Measurements from ENCODE around the gene SLC34A1.
A peak's percentile ranks its signal among the peaks of the same experiment; 100 is the strongest.
"Not testable (repeated sequence)": the region's sequence is repeated elsewhere in the genome, so short reads cannot be mapped to it uniquely, and the experiment has no call there.

SLC34A1 gene

GRCh38 chr5:177414481-177414880 is 30.2 kb downstream of the SLC34A1 start:
- ChIA-PET POLR2A (interaction anchor here (1.4 kb wide), 1 partner anchor 12 kb away, joined by 4 read pairs; the partner anchor contains the start of gene GRK6), CTCF (interaction anchor here (1.3 to 7.6 kb wide), 6 partner anchors 11 to 105 kb away, joined by 3 to 94 read pairs (median 5); partner anchors contain the start of genes GRK6 and PFN3)
- no peak overlapping the region for H3K4me3 ChIP-seq (ENCODE audit: low read depth, low read length)
- TF ChIP-seq, protein P1, sequence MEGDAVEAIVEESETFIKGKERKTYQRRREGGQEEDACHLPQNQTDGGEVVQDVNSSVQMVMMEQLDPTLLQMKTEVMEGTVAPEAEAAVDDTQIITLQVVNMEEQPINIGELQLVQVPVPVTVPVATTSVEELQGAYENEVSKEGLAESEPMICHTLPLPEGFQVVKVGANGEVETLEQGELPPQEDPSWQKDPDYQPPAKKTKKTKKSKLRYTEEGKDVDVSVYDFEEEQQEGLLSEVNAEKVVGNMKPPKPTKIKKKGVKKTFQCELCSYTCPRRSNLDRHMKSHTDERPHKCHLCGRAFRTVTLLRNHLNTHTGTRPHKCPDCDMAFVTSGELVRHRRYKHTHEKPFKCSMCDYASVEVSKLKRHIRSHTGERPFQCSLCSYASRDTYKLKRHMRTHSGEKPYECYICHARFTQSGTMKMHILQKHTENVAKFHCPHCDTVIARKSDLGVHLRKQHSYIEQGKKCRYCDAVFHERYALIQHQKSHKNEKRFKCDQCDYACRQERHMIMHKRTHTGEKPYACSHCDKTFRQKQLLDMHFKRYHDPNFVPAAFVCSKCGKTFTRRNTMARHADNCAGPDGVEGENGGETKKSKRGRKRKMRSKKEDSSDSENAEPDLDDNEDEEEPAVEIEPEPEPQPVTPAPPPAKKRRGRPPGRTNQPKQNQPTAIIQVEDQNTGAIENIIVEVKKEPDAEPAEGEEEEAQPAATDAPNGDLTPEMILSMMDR (IDR thresholded peaks at IDR 0.05; ENCODE audit: insufficient read depth, low read length, missing control alignments), result no peak
- no peak for DNase-seq (ENCODE audit: low read depth, low spot score)

GRCh38 chr5:177417081-177417480 is 32.8 kb downstream of the SLC34A1 start:
- ChIA-PET POLR2A (interaction anchor here (1.0 kb wide), 1 partner anchor 9 kb away, joined by 3 read pairs; no protein-coding TSS in a partner anchor), CTCF (interaction anchor here (0.9 to 7.6 kb wide), 4 partner anchors 14 to 108 kb away, joined by 3 to 94 read pairs (median 10); partner anchors contain the start of gene PFN3)
- DNase-seq (ENCODE audit: low read depth, low spot score); H3K4me3 ChIP-seq (ENCODE audit: low read depth, low read length): not testable (repeated sequence)

- DNase-seq (ENCODE audit: low read depth, low spot score), result no peak
- ChIA-PET CTCF (interaction anchor here (0.8 to 7.6 kb wide), 5 partner anchors 16 to 76 kb away, joined by 3 to 94 read pairs (median 3); partner anchors contain the start of gene PFN3), POLR2A (interaction anchor here (0.6 to 0.7 kb wide), 2 partner anchors 20 to 96 kb away, joined by 3 to 4 read pairs; no protein-coding TSS in a partner anchor)
- TF ChIP-seq, protein P1 (IDR thresholded peaks at IDR 0.05; ENCODE audit: insufficient read depth, low read length, missing control alignments), result no peak
- no peak overlapping the region for H3K4me3 ChIP-seq (ENCODE audit: low read depth, low read length)
Measured at GRCh38 chr5:177419046-177419445, 34.8 kb downstream of the SLC34A1 start.

DNA sequence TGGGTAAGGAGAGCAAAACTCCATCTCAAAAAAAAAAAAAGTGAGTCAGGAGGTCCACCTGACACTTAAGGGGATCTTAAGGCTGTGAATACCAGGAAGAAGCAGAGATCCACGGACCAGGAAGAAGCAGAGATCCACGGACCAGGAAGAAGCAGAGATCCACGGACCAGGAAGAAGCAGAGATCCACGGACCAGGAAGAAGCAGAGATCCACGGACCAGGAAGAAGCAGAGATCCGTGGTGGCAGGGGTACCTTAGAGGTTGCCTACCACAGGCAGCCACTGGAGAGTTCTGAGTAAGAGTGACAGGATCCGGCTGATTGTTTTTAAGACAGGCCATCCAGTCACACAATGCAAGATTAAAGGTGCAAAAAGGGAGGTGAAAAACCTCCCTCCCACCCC is 36.2 kb downstream of the SLC34A1 start:
- DNase-seq (ENCODE audit: low read depth, low spot score); POLR2A ChIA-PET; H3K4me3 ChIP-seq (ENCODE audit: low read depth, low read length): not testable (repeated sequence)
- CTCF ChIA-PET, result interaction anchor here (5.2 kb wide), 1 partner anchor 17 kb away, joined by 33 read pairs; no protein-coding TSS in a partner anchor

DNA sequence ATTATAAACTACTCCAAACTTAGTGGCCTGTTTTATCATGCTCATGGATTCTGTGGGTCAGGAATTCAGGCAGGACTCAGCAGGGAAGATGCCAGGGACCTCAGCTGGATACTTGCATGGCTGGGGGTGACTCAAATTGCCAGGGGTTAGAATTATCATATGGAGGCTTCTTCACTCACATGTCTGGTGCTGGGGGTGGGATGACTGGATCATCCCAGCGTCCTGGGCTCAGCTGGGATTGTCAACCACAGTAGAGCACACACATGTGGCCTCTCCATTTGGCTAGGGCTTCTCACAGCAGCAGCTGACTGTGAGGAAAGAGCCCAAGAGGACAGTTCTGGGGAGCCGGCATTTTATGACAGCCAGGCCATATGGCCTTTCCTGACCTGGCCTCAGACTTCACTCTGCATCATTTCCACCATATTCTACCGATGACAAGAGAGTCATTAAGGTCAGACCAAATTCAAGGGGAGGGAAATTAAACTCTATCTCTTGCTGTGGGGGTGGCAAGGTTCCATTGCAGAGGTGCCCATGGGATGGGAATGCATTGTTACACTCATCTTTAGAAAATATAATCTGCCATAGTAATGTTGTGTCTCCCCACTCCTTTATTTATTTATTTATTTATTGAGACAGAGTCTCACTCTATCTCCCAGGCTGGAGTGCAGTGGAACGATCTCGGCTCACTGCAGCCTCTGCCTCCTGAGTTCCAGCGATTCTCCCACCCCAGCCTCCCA is 37.0 kb downstream of the SLC34A1 start:
- TF ChIP-seq, protein P1 (IDR thresholded peaks at IDR 0.05; ENCODE audit: insufficient read depth, low read length, missing control alignments), result no peak
- ChIA-PET POLR2A (no interaction called here), CTCF (interaction anchor here (5.2 kb wide), 1 partner anchor 18 kb away, joined by 33 read pairs; no protein-coding TSS in a partner anchor)
- no peak for DNase-seq (ENCODE audit: low read depth, low spot score)
- no peak overlapping the region for H3K4me3 ChIP-seq (ENCODE audit: low read depth, low read length)

DNA sequence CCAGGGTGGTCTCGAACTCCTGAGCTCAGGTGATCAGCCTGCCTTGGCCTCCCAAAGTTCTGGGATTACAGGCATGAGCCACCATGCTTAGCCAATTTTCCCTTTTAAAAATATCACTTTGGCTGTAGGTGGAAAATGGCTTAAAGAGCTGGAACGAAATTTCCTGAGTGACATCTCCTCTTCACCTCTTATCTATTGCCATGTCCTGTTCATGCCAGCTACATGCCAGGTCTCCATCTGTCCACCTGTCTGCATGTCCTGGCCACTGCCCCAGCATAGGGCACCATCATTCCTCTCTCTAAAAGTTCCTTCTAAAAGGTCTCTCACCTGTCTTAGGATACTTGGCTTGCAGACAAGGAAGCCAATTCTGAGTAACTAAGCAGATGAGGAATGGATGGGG is 39.4 kb downstream of the SLC34A1 start:
- CTCF ChIA-PET, result interaction anchor here (1.3 to 5.2 kb wide), 5 partner anchors 20 to 115 kb away, joined by 4 to 33 read pairs (median 5); no protein-coding TSS in a partner anchor
- TF ChIP-seq, protein P1 (IDR thresholded peaks at IDR 0.05; ENCODE audit: insufficient read depth, low read length, missing control alignments), result no peak
- POLR2A ChIA-PET, result no interaction called here
- DNase-seq (ENCODE audit: low read depth, low spot score), result no peak
- no peak overlapping the region for H3K4me3 ChIP-seq (ENCODE audit: low read depth, low read length)

GRCh38 chr5:177425196-177425800 is 41.1 kb downstream of the SLC34A1 start:
- TF ChIP-seq, protein P1 (IDR thresholded peaks at IDR 0.05; ENCODE audit: insufficient read depth, low read length, missing control alignments), result no peak
- CTCF ChIA-PET, result interaction anchor here (1.3 to 6.0 kb wide), 6 partner anchors 10 to 35 kb away, joined by 3 to 47 read pairs (median 9); no protein-coding TSS in a partner anchor
- H3K4me3 ChIP-seq (ENCODE audit: low read depth, low read length), result peak overlapping the region; percentile 69
- POLR2A ChIA-PET, result interaction anchor here (0.6 to 0.9 kb wide), 2 partner anchors 9 to 52 kb away, joined by 3 read pairs; no protein-coding TSS in a partner anchor
- DNase-seq (ENCODE audit: low read depth, low spot score), result no peak
